ENCODE results near the gene DNAH9.
A peak's percentile ranks its signal among the peaks of the same experiment; 100 is the strongest.
"Not testable (repeated sequence)": the region's sequence is repeated elsewhere in the genome, so short reads cannot be mapped to it uniquely, and the experiment has no call there.

DNAH9 gene

DNA sequence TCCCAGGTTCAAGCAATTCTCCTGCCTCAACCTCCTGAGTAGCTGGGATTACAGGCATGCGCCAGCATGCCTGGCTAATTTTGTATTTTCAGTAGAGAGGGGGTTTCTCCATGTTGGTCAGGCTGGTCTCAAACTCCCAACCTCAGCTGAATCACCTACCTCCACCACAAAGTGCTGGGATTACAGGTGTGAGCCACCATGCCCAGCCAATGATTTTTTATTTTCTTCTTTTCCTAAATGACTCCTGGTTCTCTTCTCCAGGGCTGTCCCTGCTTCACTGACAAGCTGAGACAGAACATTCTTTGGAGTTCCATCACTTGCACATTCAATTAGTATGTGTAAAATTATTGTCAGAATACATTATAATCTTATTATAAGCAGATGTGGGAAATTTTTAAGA lies 351.3 kb downstream of the DNAH9 start:
- not testable (repeated sequence) for DNase-seq (ENCODE audit: extremely low read depth in 1 of 2, low read depth in 1 of 2)

DNA sequence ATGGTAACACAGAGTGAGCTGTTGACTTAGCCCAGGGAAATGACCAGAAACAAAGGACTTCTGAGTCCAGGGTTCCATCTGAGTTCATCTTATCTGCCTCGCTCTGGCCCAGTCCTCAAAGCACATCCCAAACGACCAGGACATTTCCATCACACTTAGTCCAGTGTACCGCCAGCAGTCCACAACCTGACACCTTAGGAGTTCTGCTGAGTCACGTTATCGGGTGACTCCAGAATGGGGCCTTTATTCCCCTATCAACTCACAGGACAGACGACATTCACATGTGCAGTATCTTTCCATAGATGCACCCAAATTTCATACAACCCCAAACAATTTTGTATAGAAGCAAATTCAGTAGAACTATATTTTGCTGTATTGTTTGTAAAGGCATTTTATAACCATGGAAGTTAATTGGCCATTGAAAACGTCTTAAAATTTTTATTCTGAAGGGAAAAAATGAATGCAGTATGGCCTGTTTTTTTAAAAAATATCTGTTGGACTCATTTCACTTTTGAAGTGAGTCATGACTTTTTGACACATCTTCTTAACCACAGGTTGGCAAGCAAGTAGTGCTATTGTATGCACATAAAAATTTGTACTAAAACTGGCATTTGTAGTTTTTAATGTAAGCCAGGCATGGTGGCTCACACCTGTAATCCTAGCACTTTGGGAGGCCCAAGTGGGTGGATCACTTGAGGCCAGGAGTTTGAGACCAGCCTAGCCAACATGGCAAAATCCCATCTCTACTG lies 352.7 kb downstream of the DNAH9 start:
- DNase-seq (ENCODE audit: extremely low read depth in 1 of 2, low read depth in 1 of 2), result no peak

DNA sequence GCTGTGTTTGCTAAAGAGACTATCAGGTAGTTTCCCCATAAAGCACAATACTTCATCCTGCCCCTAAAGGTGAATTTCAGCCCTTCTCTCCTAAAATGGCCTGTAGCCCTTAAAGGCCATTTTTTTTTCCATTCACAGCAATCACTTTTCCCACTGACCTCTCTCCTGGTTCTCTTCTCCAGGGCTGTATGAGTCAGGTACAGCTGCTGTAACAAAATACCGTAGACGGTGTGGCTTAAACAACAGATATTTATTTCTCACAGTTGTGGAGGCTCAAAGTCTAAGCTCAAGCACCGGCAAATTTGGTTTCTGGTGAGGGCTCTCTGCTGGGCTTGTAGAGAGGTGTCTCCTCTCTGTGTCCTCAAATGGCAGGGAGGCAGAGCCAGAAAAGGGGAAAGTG lies 354.3 kb downstream of the DNAH9 start:
- DNase-seq (ENCODE audit: extremely low read depth in 1 of 2, low read depth in 1 of 2), result no peak

DNA sequence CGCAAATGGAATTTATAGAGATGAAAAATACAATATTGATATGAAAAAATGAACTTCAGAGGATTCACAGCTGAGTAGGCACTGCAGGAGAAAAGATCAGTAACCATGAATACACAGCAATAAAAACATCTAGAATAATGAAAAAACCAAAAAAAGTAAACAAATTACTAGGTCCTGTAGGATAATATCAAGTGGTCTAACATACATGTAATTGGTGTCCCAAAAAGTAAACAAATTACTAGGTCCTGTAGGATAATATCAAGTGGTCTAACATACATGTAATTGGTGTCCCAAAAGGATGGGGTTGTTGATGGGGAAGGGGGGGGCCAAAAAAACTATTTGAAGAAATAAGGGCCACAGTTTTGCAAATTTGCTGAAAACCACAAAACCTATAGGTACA lies 355.7 kb downstream of the DNAH9 start:
- no peak for DNase-seq (ENCODE audit: extremely low read depth in 1 of 2, low read depth in 1 of 2)

DNA sequence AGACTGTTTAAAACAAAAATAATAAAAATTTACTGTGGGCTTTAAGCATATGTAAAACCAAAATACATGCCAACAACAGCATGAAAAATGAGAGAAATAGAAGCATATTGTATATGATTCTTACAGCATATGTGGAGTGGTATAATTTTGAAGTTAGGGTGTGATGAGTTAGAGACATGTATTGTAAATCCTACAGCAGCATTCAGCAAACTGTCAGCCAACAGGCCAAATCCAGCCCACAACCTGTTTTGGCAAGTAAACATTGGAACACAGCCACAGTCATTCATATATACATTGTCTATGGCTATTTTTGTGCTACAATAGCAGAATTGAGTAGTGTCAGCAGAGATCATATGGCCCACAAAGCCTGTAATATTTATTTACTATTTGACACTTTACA lies 356.7 kb downstream of the DNAH9 start:
- no peak for DNase-seq (ENCODE audit: extremely low read depth in 1 of 2, low read depth in 1 of 2)

DNA sequence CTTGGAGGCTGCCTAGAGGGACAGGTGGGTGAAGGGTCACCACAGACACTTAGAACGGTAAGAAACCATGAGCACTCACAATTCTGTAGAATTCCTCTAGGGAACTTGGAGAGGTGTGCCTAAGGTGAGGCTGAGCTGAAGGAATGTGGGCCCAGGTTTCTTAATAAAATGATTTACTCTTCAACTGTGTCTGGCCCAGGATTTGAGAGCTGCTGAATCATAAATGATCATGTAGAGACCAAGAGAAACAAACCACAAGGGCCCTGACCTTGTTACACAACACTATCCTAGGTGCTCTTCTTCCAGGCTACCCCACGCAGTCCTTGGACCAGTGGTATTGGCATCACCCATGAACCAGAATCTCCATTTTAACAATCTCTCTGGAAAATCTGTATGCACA lies 371.3 kb downstream of the DNAH9 start:
- no peak for DNase-seq (ENCODE audit: extremely low read depth in 1 of 2, low read depth in 1 of 2)

DNA sequence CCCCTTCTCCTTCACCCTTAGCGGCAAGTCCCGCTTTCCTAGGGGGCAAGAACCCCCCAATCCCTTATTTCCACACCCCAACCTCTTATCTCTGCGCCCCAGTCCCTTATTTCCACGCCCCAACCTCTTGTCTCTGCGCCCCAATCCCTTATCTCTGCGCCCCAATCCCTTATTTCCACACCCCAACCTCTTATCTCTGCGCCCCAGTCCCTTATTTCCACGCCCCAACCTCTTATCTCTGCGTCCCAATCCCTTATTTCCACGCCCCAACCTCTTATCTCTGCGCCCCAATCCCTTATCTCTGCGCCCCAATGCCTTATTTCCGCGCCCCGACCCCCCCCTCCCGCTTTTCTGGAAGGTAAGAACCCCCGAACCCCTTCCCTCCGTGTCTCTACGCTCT lies 374.5 kb downstream of the DNAH9 start:
- not testable (repeated sequence) for DNase-seq (ENCODE audit: extremely low read depth in 1 of 2, low read depth in 1 of 2)

DNA sequence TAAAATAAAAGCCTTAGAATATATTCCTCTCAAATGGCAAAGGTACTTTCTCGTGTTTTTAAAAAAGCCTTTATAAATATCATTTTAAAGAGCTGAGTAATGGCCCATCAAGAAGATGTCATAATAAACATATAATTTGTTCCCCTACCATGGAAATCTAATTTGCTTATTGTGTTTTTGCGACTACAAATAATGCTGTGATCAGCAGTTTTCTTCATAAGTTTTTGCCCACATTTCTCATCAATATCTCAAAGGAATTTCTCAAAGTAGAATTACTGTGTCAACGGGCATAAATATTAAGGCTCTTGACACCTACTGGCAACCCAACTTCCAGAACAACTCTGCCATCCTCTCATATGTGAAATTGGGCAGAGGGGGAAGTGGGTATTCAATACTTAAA lies 381.5 kb downstream of the DNAH9 start:
- no peak for DNase-seq (ENCODE audit: extremely low read depth in 1 of 2, low read depth in 1 of 2)

DNA sequence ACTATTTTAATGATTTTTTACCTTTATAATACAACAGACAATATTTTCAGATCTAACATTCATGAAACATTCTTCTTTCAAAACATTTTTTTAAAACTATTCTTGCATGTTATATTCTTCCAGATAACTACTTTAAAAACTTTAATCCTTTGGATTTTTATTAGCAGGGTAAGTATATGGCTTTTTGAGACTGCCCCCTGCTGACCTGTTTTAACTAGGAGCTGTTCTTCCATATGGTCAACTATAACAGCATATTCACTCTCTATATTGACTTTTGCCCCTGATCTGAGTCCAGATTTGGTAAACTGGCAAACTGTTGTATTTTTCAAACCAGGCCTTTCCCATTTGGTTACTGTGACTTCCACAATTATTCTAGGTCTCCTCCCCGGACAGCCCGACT lies 382.5 kb downstream of the DNAH9 start:
- no peak for DNase-seq (ENCODE audit: extremely low read depth in 1 of 2, low read depth in 1 of 2)

DNA sequence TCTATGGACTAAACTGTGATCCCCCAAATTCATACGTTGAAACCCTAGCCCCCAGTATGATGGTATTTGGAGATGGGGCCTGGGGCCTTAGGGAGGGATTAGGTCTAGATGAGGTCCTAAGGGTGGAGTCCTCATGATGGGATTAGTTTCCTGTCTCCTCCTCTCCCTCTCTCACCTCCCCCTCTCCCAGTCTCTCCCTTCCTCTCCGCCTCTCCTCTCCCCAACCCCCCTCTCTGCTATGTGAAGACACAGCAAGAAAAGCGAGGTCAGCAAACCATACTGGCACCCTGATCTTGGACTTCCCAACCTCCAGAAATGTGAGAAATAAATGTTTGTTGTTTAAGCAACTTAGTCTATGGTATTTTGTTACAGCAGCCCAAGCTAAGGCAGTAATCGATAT lies 383.6 kb downstream of the DNAH9 start:
- no peak for DNase-seq (ENCODE audit: extremely low read depth in 1 of 2, low read depth in 1 of 2)

DNA sequence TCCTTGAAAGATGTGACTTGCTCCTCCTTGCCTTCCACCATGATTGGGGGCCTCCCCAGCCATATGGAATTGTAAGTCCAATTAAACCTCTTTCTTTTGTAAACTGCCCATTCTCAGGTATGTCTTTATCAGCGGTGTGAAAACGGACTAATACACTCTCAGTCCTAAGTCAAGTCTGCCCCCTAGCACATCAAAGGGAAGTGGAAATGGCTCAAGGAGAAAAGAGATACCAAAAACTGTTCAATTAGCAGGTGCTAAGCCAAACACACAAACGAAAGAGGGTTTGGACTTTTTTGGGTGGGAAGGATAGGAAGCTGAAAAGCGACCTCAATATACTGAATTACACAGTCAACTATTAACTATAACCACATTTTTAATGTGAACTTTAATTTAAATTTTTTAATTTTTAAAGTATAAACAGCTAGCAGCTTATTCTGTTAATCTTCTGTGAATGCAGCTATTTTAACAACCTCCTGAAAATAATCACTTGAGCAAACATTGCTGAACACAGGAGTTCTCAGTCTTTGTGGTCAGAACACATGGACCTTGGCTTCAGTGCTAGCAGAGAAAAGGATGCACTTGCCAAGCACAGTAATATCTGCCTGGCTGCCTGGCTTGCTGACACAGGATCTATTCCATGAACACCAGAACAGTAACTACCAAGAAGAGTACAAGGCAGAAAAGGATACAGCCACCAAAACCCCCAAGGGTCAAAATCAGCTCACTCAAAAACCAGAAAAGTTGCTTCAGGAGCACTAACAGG lies 388.1 kb downstream of the DNAH9 start:
- DNase-seq (ENCODE audit: extremely low read depth in 1 of 2, low read depth in 1 of 2), result no peak

DNA sequence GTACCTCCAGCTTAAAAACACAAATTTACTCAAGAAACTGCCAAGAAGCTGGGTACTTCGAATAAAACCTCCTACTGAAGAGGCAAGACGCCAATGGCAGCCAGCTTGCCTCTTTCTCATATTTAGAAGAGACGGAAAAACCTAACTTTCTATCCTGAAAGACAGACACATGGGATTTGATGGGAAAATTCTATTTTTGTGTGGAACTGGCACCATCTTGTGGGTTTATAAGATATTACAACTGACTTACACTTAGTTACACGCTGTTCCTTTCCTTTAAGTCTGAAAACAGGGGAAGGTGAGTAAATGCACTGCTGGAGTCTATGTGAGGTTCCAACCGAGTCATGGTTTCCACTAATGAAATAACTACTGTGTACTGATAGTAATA lies 388.7 kb downstream of the DNAH9 start:
- DNase-seq (ENCODE audit: extremely low read depth in 1 of 2, low read depth in 1 of 2), result no peak

DNA sequence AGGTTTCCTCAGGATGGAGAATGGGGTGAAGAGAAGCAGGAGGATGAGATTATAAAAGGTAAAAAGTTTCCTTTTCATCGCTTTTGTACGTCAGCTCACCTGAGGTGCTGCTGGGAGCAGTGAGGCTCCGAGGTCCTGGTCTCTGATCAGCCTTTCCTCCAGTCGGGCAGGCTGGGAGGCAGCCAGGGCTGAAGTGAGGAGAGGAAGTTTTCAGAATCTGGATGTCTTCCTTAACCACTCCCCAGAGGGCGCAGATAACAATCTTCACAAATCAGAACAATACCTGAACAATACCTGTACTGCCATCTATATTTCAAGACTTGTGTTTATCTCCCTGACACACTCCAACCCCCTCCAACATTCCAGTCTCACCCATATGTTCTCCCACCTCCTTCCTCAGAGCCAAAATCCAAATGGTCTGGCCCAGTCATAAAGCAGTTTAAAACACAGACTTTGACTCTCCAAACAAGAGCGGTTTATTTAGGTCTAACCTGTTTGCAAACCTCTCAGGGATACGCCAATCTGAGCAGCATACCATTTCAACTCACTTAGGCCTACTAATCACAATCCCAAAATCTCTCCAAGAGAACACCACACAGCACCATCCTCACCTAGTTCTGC lies 392.2 kb downstream of the DNAH9 start:
- DNase-seq (ENCODE audit: extremely low read depth in 1 of 2, low read depth in 1 of 2), result no peak

DNA sequence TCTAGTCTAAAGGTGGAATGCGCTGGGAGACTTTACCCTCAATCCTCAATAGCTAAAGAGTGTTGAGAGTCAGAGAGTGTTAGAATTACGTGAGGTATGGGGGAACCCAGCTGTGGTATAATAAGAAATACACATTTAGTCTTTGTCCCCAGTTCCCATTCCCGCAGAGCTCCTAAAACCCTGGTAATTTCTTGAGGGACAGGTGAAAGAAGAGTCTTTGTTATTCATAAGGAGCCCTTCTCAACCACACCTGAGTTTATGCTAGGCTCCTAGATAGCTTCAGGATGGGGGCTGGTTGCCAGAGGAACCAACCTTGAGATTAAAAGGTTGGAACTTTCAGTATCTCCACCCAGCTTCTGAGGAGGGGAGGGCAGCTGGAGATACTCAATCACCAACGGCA lies 393.2 kb downstream of the DNAH9 start:
- no peak for DNase-seq (ENCODE audit: extremely low read depth in 1 of 2, low read depth in 1 of 2)

DNA sequence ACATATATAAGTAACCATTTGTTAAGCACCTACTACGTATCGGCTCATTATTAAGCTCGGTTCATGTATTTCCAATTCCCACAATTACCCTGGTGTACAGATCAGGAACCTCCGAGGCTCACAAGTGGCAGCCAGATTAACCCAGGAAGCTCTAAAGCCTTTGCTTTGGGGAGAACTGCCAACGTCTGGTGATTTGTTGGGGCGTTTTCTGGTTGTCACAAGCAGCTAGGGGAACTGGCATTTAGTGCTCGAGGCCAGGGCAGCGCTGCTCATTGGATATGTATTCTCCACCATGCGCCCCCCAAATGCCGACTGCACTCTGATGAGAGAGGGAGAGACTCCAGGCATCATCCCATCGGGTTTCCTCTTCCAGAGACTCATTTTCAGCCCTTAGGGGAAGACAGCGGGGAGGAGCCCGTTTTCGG lies 398.5 kb downstream of the DNAH9 start:
- peak in 1 of 2 donors; percentile 32 for DNase-seq (ENCODE audit: extremely low read depth in 1 of 2, low read depth in 1 of 2)

DNA sequence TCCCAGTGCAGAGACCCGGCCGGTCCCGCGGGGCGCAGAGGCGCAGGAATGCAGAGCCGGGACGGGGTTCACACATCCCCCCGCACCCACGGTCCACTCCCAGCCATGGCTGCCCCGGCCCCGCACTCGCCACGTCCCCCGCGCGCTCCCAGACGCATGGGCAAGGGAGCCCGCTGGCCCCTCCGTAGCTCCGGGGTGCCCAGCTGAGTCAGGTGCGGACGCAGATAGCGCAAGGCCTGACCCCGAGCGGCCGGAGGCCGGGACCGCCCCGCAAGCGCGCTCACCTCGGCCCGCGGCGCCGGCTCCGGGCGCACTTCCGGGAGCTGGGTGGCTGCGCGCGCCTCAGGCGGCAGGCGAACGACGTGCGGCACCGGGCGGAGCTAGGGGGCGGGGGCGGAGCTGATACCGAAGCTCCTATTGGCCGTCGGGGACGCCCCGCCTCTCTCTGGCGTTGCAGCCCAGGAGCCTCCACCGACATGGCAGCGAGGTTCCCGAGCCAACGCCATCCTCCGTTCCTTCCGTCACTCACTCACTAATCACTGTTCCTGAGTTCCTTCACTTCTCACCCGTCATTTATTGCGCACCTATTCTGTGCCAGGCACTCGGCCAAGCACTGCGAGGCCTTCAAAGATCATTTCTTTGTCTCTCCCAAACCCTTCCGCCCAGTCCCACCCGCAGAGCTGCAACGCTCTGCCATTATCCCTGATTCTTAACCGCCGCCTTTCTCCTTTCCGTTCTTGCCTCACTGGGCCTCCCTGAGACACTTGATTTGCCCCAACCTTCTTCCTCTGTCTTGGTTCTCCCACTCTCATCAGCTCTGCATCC lies 399.1 kb downstream of the DNAH9 start, which contains the start of gene ZNF18:
Gene ZNF18, minus strand, starts transcription at position 329 of the 825 bp plus-strand sequence. CDS start 4,646 bp downstream, outside the sequence.
- peak; percentile 92 to 94 for DNase-seq (ENCODE audit: extremely low read depth in 1 of 2, low read depth in 1 of 2)

DNA sequence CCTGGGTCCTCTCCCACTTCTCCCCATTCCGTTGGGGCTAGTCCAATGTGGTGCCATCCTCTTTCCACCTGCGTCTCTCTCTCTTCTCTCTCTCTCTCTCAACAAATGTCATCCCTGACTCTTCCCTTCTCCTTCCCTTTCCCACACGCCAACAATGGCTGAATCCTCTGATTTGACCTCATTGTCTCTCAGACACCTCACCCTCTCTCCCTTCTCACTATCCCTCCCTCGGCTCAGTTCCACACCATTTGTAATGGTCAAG lies 399.6 kb downstream of the DNAH9 start:
- DNase-seq (ENCODE audit: extremely low read depth in 1 of 2, low read depth in 1 of 2), result no peak

DNA sequence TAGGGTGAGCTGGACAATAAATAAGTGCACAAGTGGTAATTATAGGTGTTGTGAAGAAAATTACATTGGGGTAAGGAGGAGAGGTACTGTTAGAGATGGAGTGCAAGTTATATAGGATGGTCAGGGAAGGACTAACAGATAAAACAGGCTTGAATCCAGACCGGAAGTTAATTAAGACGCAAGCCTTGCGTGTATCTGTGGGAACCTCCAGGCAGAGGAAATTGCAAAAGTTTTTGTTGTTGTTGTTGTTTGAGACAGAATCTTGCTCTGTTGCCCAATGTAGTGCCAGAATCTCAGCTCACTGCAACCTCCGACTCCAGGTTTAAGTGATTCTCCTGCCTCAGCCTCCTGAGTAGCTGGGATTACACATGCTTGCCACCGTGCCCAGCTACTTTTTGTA lies 401.4 kb downstream of the DNAH9 start:
- no peak for DNase-seq (ENCODE audit: extremely low read depth in 1 of 2, low read depth in 1 of 2)

DNA sequence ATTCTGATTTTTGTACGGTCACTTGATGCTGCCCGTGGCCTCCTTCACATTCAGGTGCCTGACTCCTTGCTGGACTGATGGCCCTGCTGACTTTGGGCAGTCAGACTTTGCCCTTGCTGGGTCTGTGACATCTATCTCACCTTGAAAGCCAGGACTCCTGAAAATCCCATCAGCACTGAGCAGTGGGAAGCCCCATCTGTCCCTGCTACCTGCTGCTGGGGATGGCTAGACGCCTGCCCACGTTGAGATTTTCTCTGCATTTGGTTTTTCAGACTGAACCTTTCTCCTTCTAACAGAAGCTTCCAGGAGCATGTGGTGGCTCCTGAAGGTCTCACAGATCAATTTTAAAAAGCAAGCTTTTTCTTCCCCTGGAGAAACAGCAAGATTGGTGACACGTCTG lies 409.2 kb downstream of the DNAH9 start:
- no peak for DNase-seq (ENCODE audit: extremely low read depth in 1 of 2, low read depth in 1 of 2)
